ENCODE measurements around the gene DNAAF8.
A peak's percentile ranks its signal among the peaks of the same experiment; 100 is the strongest.
"Not testable (repeated sequence)": the region's sequence is repeated elsewhere in the genome, so short reads cannot be mapped to it uniquely, and the experiment has no call there.

DNAAF8 gene

GRCh38 chr16:4776141-4776705 lies 41.9 kb downstream of the DNAAF8 start:
- DNase-seq, result no peak

GRCh38 chr16:4777339-4778049 lies 43.2 kb downstream of the DNAAF8 start:
- DNase-seq, result no peak

- DNase-seq, result no peak
Measured at GRCh38 chr16:4778050-4778392, 43.7 kb downstream of the DNAAF8 start.

- no peak for DNase-seq
Measured at GRCh38 chr16:4780235-4780634, 45.9 kb downstream of the DNAAF8 start.

GRCh38 chr16:4783251-4783950 lies 49.1 kb downstream of the DNAAF8 start:
- DNase-seq, result no peak

- DNase-seq, result no peak
Measured at GRCh38 chr16:4783951-4784336, 49.6 kb downstream of the DNAAF8 start.

GRCh38 chr16:4784444-4784987 lies 50.2 kb downstream of the DNAAF8 start:
- DNase-seq, result not testable (repeated sequence)

- no peak for DNase-seq
Measured at GRCh38 chr16:4785758-4786433, 51.6 kb downstream of the DNAAF8 start.

GRCh38 chr16:4787068-4787467 lies 52.7 kb downstream of the DNAAF8 start:
- no peak for DNase-seq

GRCh38 chr16:4787627-4788482 lies 53.5 kb downstream of the DNAAF8 start, which contains the start of gene SEPTIN12:
SEPTIN12 (minus strand) TSS chr16:4788345; CDS start chr16:4787645, 700 bp downstream.
- no peak for DNase-seq

GRCh38 chr16:4788489-4788889 lies 54.2 kb downstream of the DNAAF8 start:
- no peak for DNase-seq

- DNase-seq, result no peak
Measured at GRCh38 chr16:4788910-4789309, 54.6 kb downstream of the DNAAF8 start.

GRCh38 chr16:4790261-4790660 lies 55.9 kb downstream of the DNAAF8 start:
- no peak for DNase-seq

GRCh38 chr16:4790871-4791270 lies 56.5 kb downstream of the DNAAF8 start:
- no peak for DNase-seq

GRCh38 chr16:4792951-4793513 lies 58.7 kb downstream of the DNAAF8 start:
- no peak for DNase-seq

GRCh38 chr16:4795181-4795827 lies 61.0 kb downstream of the DNAAF8 start, which contains the start of gene SMIM22:
SMIM22 (plus strand) TSS chr16:4795369; CDS start chr16:4795735, 366 bp downstream.
- DNase-seq, result peak in 4 of 58 donors; percentile 3 to 33 (median 20)

GRCh38 chr16:4795828-4796572 lies 61.7 kb downstream of the DNAAF8 start:
- no peak for DNase-seq

GRCh38 chr16:4796982-4797804 lies 62.9 kb downstream of the DNAAF8 start:
- no peak for DNase-seq

All from anterior cingulate cortex (tissue), 58 donors.